ENCODE measurements around the gene ZBTB1. TPM values are rescaled to one million over a fixed set of nuclear protein-coding genes. Genes with fewer than 3 reads are reported as not detected.

ZBTB1 gene
- total and polyA plus RNA-seq, 4 donors: 5.4 to 29.3 (median 10.7) TPM

GRCh38 chr14:64463195-64463594 is 41.4 kb upstream of the ZBTB1 start:
- no peak overlapping the region for H3K27ac ChIP-seq (ENCODE audit: low read depth in 1 of 2, low read length in 2 of 2)
- H3K9me3 ChIP-seq (ENCODE audit: control insufficient read depth in 4 of 4, low read length in 3 of 4): no peaks in the 10 kb centered on the region
- peaks cover 3 to 21% (median 11%) of the 10 kb centered on the region in 4 donors for H3K4me1 ChIP-seq (ENCODE audit: control insufficient read depth in 4 of 4, insufficient read depth in 4 of 4, low read length in 3 of 4)
- H3K27me3 ChIP-seq (ENCODE audit: control insufficient read depth in 4 of 4, insufficient read depth in 4 of 4, low read length in 3 of 4): no peaks in the 10 kb centered on the region
- TF ChIP-seq ZBTB33 (IDR thresholded peaks at IDR 0.05): no peak
- TF ChIP-seq HNF4A (conservative IDR thresholded peaks at IDR 0.05): no peak
- TF ChIP-seq FOXA1 (IDR thresholded peaks at IDR 0.05): no peak
- TF ChIP-seq NR2F2 (IDR thresholded peaks at IDR 0.05): no peak
- TF ChIP-seq YY1 (IDR thresholded peaks at IDR 0.05): no peak
- no peak for TF ChIP-seq HNF4G (IDR thresholded peaks at IDR 0.05)
- TF ChIP-seq REST (IDR thresholded peaks at IDR 0.05): no peak
- TF ChIP-seq, protein P1, sequence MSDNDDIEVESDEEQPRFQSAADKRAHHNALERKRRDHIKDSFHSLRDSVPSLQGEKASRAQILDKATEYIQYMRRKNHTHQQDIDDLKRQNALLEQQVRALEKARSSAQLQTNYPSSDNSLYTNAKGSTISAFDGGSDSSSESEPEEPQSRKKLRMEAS (IDR thresholded peaks at IDR 0.05): no peak
- no peak for TF ChIP-seq RXRA (IDR thresholded peaks at IDR 0.05)
- no peak for TF ChIP-seq EGR1 (IDR thresholded peaks at IDR 0.05; ENCODE audit: low read depth in 2 of 2)
- TF ChIP-seq RAD21 (IDR thresholded peaks at IDR 0.05): no peak
- no peak for TF ChIP-seq SP1 (IDR thresholded peaks at IDR 0.05)
- no peak for TF ChIP-seq GABPA (IDR thresholded peaks at IDR 0.05 in 1 of 2, conservative IDR thresholded peaks at IDR 0.05 in 1 of 2)
- no peak for TF ChIP-seq TAF1 (conservative IDR thresholded peaks at IDR 0.05)
- peaks cover 4 to 31% (median 26%) of the 10 kb centered on the region in 4 donors for H3K36me3 ChIP-seq (ENCODE audit: control insufficient read depth in 4 of 4, insufficient read depth in 3 of 4, low read depth in 1 of 4, low read length in 3 of 4)
- DNase-seq (ENCODE audit: low spot score): no peak
- no peak overlapping the region for H3K9ac ChIP-seq (ENCODE audit: low read depth in 1 of 2, low read length in 2 of 2)
- H3K4me3 ChIP-seq (ENCODE audit: low read depth in 1 of 3, low read length in 3 of 3): no peak overlapping the region
- 94% methylated on average over 2 of the region's 2 CpGs for WGBS

DNA sequence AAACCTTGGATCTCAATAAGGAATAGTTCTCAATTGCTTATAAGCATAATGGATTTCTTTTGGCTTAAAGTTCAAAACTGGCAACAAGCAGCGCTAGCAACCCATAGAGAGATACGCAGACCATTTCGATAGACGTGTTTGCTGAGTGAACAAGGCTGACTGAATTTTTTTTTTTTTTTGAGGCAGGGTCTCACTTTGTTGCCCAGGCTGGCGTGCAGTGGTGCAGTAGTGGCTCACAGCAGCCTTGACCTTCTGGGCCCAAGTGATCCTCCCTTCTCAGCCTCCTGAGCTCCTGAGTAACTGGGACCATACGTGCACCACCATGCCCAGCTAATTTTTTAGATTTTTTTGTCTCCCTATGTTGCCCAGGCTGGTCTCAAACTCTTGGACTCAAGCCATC is 40.7 kb upstream of the ZBTB1 start:
- Histone ChIP-seq H3K36me3 (ENCODE audit: control insufficient read depth in 4 of 4, insufficient read depth in 3 of 4, low read depth in 1 of 4, low read length in 3 of 4) (peaks cover 4 to 26% (median 20%) of the 10 kb centered on the region in 4 donors), H3K4me1 (ENCODE audit: control insufficient read depth in 4 of 4, insufficient read depth in 4 of 4, low read length in 3 of 4) (peaks cover 3 to 21% (median 11%) of the 10 kb centered on the region in 4 donors), H3K9me3 (ENCODE audit: control insufficient read depth in 4 of 4, low read length in 3 of 4) (no peaks in the 10 kb centered on the region), H3K27me3 (ENCODE audit: control insufficient read depth in 4 of 4, insufficient read depth in 4 of 4, low read length in 3 of 4) (no peaks in the 10 kb centered on the region), H3K27ac (ENCODE audit: low read depth in 1 of 2, low read length in 2 of 2) (no peak overlapping the region), H3K9ac (ENCODE audit: low read depth in 1 of 2, low read length in 2 of 2) (no peak overlapping the region), H3K4me3 (ENCODE audit: low read depth in 1 of 3, low read length in 3 of 3) (no peak overlapping the region)
- no peak for DNase-seq (ENCODE audit: low spot score)
- WGBS: 90% methylated on average over 6 of the region's 6 CpGs
- TF ChIP-seq YY1 (IDR thresholded peaks at IDR 0.05) (no peak), CTCF (IDR thresholded peaks at IDR 0.05; ENCODE audit: low read depth, low read length, missing input control) (no peak), HNF4G (IDR thresholded peaks at IDR 0.05) (no peak), GABPA (IDR thresholded peaks at IDR 0.05 in 1 of 2, conservative IDR thresholded peaks at IDR 0.05 in 1 of 2) (no peak), RXRA (IDR thresholded peaks at IDR 0.05) (no peak), NR2F2 (IDR thresholded peaks at IDR 0.05) (no peak), TAF1 (conservative IDR thresholded peaks at IDR 0.05) (no peak), JUND (IDR thresholded peaks at IDR 0.05) (no peak), EGR1 (IDR thresholded peaks at IDR 0.05; ENCODE audit: low read depth in 2 of 2) (no peak), REST (IDR thresholded peaks at IDR 0.05) (no peak), HNF4A (conservative IDR thresholded peaks at IDR 0.05) (no peak), ZBTB33 (IDR thresholded peaks at IDR 0.05) (no peak), FOXA1 (IDR thresholded peaks at IDR 0.05) (no peak), SP1 (IDR thresholded peaks at IDR 0.05) (no peak)
- TF ChIP-seq, protein P1 (IDR thresholded peaks at IDR 0.05): no peak
- TF ChIP-seq, protein P2, sequence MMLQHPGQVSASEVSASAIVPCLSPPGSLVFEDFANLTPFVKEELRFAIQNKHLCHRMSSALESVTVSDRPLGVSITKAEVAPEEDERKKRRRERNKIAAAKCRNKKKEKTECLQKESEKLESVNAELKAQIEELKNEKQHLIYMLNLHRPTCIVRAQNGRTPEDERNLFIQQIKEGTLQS (IDR thresholded peaks at IDR 0.05): no peak

Measured in liver (tissue), 9 donors.